Measurements from ENCODE around the gene CPD. TPM values are rescaled to one million over a fixed set of nuclear protein-coding genes. Genes with fewer than 3 reads are reported as not detected.

CPD gene
- total and polyA plus RNA-seq, 2 of the 13 experiments (the other 11 are each of a cell fraction or from before 2014, with no cell fraction given) = 46.1 to 72.3 TPM

DNA sequence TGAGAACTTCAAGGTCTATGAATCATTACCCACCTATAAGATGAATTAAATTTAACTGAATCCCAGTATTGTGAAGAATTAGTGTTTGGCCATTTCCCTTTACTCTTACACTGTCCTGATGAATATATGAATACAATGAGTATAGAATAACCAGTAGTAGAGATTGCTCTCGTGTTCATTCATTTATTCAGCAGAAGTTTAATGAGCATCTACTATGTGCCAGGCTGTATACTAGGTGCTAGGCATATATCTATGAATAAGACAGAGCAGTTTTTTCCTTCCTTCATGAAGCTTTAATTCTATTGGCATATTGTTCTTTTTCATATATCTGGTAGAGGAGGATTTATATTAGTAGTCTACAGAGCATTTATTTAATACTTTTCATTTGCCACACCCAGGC lies 104.4 kb downstream of the CPD start:
- Histone ChIP-seq H4K20me1 (ENCODE audit: insufficient read depth, low read length) (no peaks in the 10 kb centered on the region; the same call in 1 of the 2 replicates), H3K27me3 (ENCODE audit: control insufficient read depth in 1 of 2, insufficient read depth in 2 of 2, low read length in 2 of 2) (no peaks in the 10 kb centered on the region), H3K4me3 (replicated peaks in 1 of 3; ENCODE audit: insufficient read depth in 1 of 3, low read depth in 2 of 3, low read length in 3 of 3) (no peak overlapping the region), H3K79me2 (ENCODE audit: insufficient read depth, low read length) (peaks cover 16% of the 10 kb centered on the region), H2AFZ (ENCODE audit: low read length) (no peak overlapping the region), H3K9ac (ENCODE audit: insufficient read depth, low read depth, low read length) (no peak overlapping the region), H3K4me1 (ENCODE audit: insufficient read depth, low read length) (peaks cover 11% of the 10 kb centered on the region), H3K4me2 (ENCODE audit: low read depth, low read length) (no peak overlapping the region), H3K36me3 (replicated peaks in 1 of 2; ENCODE audit: control insufficient read depth in 1 of 2, insufficient read depth in 2 of 2, low read length in 2 of 2) (peaks cover 5 to 68% of the 10 kb centered on the region in 2 experiments), H3K27ac (ENCODE audit: extremely low read length, insufficient read depth, low read length) (no peak overlapping the region), H3K9me3 (ENCODE audit: low read length) (no peaks in the 10 kb centered on the region)
- no peak for FAIRE-seq
- WGBS (ENCODE audit: low lambda C conversion rate) = 100% methylated on average over 1 of the region's 1 CpG
- CTCF ChIA-PET (ENCODE audit: low intra/inter-chr PET ratio, low total read pairs) = no interaction called here
- TF ChIP-seq NFE2L1 (CRISPR knock-in tag; IDR thresholded peaks at IDR 0.05; ENCODE audit: borderline replicate concordance) (no peak), ZNF24 (IDR thresholded peaks at IDR 0.05) (peak; percentile 52; the same call in 1 of the 2 replicates), RFX1 (IDR thresholded peaks at IDR 0.05) (no peak)
- TF ChIP-seq, protein P1, sequence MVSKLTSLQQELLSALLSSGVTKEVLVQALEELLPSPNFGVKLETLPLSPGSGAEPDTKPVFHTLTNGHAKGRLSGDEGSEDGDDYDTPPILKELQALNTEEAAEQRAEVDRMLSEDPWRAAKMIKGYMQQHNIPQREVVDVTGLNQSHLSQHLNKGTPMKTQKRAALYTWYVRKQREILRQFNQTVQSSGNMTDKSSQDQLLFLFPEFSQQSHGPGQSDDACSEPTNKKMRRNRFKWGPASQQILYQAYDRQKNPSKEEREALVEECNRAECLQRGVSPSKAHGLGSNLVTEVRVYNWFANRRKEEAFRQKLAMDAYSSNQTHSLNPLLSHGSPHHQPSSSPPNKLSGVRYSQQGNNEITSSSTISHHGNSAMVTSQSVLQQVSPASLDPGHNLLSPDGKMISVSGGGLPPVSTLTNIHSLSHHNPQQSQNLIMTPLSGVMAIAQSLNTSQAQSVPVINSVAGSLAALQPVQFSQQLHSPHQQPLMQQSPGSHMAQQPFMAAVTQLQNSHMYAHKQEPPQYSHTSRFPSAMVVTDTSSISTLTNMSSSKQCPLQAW (CRISPR knock-in tag; IDR thresholded peaks at IDR 0.05) = no peak
- DNase-seq (ENCODE audit: low spot score) = no peak
- intact Hi-C loops (cut with micrococcal nuclease; ENCODE audit: unreplicated experiment) (no loop called here), in situ Hi-C loops (cut with HindIII; ENCODE audit: extremely low pct_ligation_motif_present, low pct_unique_long_range_greater_than_20kb) (no loop called here)
- no TSS peak for BruUV-seq (replicated peaks)
- no peak for ATAC-seq
- POLR2A ChIA-PET = no interaction called here

DNA sequence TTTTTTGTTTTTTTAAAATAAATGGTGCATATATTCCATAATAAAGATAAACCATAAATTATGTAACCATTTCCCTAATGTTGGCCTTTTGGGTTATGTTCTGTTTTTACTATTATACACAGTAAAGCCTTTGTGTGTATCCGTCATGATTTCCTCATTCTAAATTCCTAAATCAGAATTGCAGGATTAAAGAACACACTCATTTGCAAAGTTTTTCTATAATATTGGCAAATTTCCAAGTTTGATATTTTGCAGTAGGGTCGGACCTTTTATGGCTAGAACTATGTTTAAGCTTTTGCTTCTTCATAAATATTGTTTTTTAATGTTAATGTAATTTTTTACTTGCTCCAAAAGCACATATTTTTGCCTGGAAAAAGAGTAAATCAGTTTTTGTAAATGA lies 115.1 kb downstream of the CPD start:
- H3K79me2 ChIP-seq (ENCODE audit: insufficient read depth, low read length) = no peaks in the 10 kb centered on the region
- no peaks in the 10 kb centered on the region for H3K9me3 ChIP-seq (ENCODE audit: low read length)
- H3K4me1 ChIP-seq (ENCODE audit: insufficient read depth, low read length) = no peaks in the 10 kb centered on the region
- ChIA-PET POLR2A (no interaction called here), CTCF (ENCODE audit: low intra/inter-chr PET ratio, low total read pairs) (no interaction called here)
- no peak for FAIRE-seq
- no peak for DNase-seq (ENCODE audit: low spot score)
- intact Hi-C loops (cut with micrococcal nuclease; ENCODE audit: unreplicated experiment) = no loop called here
- H4K20me1 ChIP-seq (ENCODE audit: insufficient read depth, low read length) = no peaks in the 10 kb centered on the region
- ATAC-seq = no peak
- no peak overlapping the region for H3K9ac ChIP-seq (ENCODE audit: insufficient read depth, low read depth, low read length)
- 98% methylated on average over 2 of the region's 2 CpGs for WGBS (ENCODE audit: low lambda C conversion rate)
- no peak overlapping the region for H3K27ac ChIP-seq (ENCODE audit: extremely low read length, insufficient read depth, low read length)
- no peak overlapping the region for H3K4me3 ChIP-seq (replicated peaks in 1 of 3; ENCODE audit: insufficient read depth in 1 of 3, low read depth in 2 of 3, low read length in 3 of 3)
- H2AFZ ChIP-seq (ENCODE audit: low read length) = no peak overlapping the region
- H3K36me3 ChIP-seq (replicated peaks in 1 of 2; ENCODE audit: control insufficient read depth in 1 of 2, insufficient read depth in 2 of 2, low read length in 2 of 2) = peaks cover 9 to 64% of the 10 kb centered on the region in 2 experiments
- no peaks in the 10 kb centered on the region for H3K27me3 ChIP-seq (ENCODE audit: control insufficient read depth in 1 of 2, insufficient read depth in 2 of 2, low read length in 2 of 2)
- in situ Hi-C loops (cut with HindIII; ENCODE audit: extremely low pct_ligation_motif_present, low pct_unique_long_range_greater_than_20kb) = no loop called here
- no TSS peak for BruUV-seq (replicated peaks)
- H3K4me2 ChIP-seq (ENCODE audit: low read depth, low read length) = no peak overlapping the region
- TF ChIP-seq, protein P2, sequence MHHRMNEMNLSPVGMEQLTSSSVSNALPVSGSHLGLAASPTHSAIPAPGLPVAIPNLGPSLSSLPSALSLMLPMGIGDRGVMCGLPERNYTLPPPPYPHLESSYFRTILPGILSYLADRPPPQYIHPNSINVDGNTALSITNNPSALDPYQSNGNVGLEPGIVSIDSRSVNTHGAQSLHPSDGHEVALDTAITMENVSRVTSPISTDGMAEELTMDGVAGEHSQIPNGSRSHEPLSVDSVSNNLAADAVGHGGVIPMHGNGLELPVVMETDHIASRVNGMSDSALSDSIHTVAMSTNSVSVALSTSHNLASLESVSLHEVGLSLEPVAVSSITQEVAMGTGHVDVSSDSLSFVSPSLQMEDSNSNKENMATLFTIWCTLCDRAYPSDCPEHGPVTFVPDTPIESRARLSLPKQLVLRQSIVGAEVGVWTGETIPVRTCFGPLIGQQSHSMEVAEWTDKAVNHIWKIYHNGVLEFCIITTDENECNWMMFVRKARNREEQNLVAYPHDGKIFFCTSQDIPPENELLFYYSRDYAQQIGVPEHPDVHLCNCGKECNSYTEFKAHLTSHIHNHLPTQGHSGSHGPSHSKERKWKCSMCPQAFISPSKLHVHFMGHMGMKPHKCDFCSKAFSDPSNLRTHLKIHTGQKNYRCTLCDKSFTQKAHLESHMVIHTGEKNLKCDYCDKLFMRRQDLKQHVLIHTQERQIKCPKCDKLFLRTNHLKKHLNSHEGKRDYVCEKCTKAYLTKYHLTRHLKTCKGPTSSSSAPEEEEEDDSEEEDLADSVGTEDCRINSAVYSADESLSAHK (CRISPR knock-in tag; IDR thresholded peaks at IDR 0.05; ENCODE audit: borderline replicate concordance) = no peak
- no peak for TF ChIP-seq DPF2 (CRISPR knock-in tag; IDR thresholded peaks at IDR 0.05; ENCODE audit: borderline replicate concordance, low read depth)
- no peak for TF ChIP-seq POGZ (CRISPR knock-in tag; IDR thresholded peaks at IDR 0.05)
- TF ChIP-seq GFI1 (CRISPR knock-in tag; IDR thresholded peaks at IDR 0.05; ENCODE audit: borderline replicate concordance) = no peak
- TF ChIP-seq, protein P3, sequence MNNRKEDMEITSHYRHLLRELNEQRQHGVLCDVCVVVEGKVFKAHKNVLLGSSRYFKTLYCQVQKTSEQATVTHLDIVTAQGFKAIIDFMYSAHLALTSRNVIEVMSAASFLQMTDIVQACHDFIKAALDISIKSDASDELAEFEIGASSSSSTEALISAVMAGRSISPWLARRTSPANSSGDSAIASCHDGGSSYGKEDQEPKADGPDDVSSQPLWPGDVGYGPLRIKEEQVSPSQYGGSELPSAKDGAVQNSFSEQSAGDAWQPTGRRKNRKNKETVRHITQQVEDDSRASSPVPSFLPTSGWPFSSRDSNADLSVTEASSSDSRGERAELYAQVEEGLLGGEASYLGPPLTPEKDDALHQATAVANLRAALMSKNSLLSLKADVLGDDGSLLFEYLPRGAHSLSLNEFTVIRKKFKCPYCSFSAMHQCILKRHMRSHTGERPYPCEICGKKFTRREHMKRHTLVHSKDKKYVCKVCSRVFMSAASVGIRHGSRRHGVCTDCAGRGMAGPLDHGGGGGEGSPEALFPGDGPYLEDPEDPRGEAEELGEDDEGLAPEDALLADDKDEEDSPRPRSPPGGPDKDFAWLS (CRISPR knock-in tag; IDR thresholded peaks at IDR 0.05; ENCODE audit: borderline replicate concordance) = no peak
- TF ChIP-seq MAFG (CRISPR knock-in tag; IDR thresholded peaks at IDR 0.05) = no peak
- TF ChIP-seq SIX4 (CRISPR knock-in tag; IDR thresholded peaks at IDR 0.05) = no peak
- TF ChIP-seq ZIK1 (CRISPR knock-in tag; IDR thresholded peaks at IDR 0.05; ENCODE audit: borderline replicate concordance, low read depth) = no peak
- no peak for TF ChIP-seq ZNF430 (CRISPR knock-in tag; IDR thresholded peaks at IDR 0.05)
- TF ChIP-seq HMG20B (CRISPR knock-in tag; conservative IDR thresholded peaks at IDR 0.05) = no peak
- TF ChIP-seq ZNF354B (CRISPR knock-in tag; IDR thresholded peaks at IDR 0.05) = no peak
